HuH-7 (cell line): Measurements from ENCODE around the gene PAGE1.
"Not testable (repeated sequence)": the region's sequence is repeated elsewhere in the genome, so short reads cannot be mapped to it uniquely, and the experiment has no call there.

ENCODE experiments used
- DNase-seq: peaks from one replicate; pipeline ENCODE4 v3.0.0; 2011; ENCODE audit warnings: low spot score

Gene PAGE1

GRCh38 chrX:49695276-49696180, at the start of gene PAGE1:
PAGE1 (minus strand) TSS chrX:49695984; CDS start chrX:49694770, 1,214 bp downstream.
- DNase-seq = peak; percentile 15

DNA sequence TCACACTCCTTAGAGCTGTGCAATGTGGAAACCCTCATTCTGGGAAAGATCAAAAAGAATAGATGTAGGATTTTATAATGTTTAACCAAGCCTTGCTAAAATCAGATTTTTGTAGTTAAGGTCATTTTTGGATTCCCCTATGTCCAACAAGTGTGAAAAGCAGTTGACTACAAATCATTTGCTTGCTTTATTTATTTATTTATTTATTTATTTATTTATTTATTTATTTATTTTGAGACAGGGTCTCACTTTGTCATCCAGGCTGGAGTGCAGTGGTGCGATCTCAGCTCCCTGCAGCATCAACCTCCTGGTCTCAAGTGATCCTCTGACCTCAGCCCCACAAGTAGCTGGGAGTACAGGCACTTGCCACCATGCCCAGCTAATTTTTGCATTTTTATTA, 45.7 kb upstream of the PAGE1 start:
- DNase-seq = not testable (repeated sequence)

DNA sequence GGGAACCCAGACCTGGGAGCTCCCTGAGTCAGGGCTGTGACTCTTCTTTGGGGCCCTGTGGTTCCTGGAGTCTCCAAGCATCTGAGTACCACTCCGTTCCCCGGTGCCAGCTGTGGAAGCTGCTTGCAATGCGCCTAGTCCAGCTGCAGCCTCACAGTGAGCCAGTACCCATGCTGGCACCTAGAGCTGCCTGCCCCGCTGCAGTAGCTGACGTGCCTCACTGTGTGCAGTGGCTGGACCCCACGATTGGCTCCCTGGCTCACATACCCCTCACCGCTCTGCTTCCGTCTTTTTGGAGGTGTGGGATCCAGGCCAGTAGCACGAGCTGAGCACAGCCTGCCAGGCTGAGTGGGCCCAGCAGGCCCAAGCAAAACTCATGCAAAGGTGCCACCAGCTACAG, 32.1 kb upstream of the PAGE1 start:
- no peak for DNase-seq

GRCh38 chrX:49726966-49727365, 31.2 kb upstream of the PAGE1 start:
- no peak for DNase-seq

- no peak for DNase-seq
Observed at GRCh38 chrX:49725923-49726904, 30.4 kb upstream of the PAGE1 start.

DNA sequence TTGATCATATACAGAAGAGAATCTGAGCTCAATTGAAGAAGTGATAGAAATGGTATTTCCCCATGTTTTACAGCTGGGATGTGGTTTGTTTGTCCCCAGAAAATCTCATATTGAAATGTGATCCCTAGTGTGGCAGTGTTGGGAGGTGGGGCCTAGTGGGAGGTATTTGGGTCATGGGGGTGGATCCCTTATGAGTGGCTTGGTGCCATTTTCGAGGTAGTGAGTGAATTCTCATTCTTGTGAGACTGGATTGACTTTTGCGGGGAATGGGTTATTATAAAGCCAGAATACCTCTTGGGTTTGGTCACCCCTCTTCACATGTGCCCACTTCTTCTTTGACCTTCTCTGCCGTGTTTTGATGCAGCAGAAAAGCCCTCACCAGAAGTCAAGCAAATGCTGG, 29.6 kb upstream of the PAGE1 start:
- DNase-seq = no peak

- DNase-seq = not testable (repeated sequence)
Observed at GRCh38 chrX:49720106-49720505, 24.3 kb upstream of the PAGE1 start.

- DNase-seq = no peak
Observed at GRCh38 chrX:49712577-49712976, 16.8 kb upstream of the PAGE1 start.

DNA sequence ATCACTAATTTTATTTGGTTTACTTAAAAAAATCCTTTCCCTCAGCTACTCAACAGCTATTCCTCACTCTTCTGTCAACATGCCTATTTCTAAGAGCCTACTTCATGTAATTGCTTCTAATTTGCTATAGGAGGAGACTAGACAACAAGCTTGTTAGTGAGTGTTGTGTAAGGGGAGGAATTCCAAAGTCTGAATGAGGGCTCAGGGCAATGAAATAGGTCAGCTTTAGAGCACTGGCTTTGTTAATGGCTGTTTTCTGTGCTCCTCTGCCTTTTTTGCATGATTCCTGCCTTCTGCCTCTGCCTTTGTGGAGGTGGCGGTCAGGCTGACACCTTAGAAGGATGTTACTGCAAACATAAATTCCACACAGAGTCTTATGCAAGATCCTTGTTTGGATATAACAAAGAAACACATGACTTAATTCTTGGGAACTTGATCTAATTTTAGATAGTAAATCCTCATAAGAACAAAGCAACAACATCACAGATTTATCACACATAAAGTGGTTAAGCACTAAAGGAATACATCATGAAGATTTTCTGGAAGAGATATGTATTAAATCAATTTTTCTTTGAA, 15.0 kb upstream of the PAGE1 start:
- DNase-seq = no peak

DNA sequence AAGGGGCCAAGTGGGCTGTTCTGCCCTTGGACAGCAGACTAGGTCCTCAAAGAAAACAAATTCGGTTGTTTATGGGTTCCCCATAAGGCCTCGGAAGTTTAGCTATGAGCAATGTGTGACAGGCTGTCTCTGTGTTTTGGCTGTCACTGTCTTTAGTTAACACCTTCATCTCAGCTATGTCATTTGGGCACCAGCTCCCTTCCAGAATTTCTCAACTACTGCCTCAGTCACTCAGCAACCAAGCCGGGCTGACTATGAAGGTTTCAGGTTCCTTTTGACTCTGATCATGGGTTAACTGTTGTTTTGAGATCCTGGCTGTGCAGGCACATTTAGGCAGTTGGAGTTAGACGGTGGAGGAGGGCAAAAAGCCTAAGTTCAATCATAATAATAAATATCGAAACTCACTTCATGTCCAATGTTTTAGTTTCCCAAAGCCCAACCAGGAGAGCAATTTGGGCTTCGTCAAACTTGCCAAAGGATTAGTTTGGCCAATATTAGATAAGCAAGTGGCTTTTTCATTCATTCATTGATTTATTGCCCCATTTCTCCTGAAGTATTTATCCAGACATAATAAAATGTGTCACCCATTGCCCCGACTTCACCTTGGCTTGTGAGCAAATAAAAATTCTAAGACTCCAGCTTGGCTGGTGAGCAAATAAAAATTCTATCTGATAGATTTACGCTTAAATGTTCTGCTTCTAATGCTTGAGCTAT, 9.1 kb upstream of the PAGE1 start:
- no peak for DNase-seq

DNA sequence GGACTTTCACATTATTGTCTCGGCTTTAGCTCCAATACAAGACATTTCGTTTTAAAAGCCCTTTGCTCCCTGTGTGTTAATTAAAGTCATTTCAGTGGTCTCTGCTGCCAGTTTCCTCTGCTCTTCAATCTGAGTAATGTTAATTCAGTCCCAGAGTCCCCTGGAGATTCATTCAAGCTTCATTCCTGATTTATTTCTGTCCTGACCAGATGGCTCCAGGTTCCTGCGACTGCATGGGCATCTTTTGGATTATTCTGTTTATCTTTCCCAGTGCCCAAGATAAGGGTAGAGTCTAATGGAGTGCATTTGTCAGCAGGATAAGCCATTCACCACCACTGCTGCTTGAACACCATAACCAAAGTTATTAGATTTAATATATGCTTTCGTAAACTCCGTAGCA, 6.1 kb upstream of the PAGE1 start:
- DNase-seq = no peak

GRCh38 chrX:49701323-49701722, 5.5 kb upstream of the PAGE1 start:
- DNase-seq = no peak

GRCh38 chrX:49675075-49675719, 20.6 kb downstream of the PAGE1 start:
- no peak for DNase-seq

GRCh38 chrX:49673394-49673793, 22.4 kb downstream of the PAGE1 start:
- DNase-seq = no peak

DNA sequence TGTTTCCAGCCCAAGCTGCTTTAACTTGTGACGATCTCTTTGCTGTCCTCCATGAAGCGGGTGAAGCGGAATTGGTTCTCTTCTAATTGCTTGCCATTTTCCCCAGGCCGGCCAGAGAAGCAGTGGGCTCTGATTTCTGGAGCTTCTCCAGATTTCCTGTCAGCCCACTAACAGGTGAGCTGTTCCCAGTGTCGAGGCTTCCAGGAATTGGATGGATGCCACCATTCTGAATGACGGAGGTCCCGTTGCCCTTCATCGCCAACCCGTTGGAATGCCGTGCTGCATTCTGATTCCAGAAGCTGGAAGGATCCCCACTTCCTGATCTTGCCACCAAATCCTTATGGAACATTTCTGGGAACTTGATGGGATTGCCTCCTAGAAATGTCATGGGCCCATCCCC, 31.0 kb downstream of the PAGE1 start:
- no peak for DNase-seq

DNA sequence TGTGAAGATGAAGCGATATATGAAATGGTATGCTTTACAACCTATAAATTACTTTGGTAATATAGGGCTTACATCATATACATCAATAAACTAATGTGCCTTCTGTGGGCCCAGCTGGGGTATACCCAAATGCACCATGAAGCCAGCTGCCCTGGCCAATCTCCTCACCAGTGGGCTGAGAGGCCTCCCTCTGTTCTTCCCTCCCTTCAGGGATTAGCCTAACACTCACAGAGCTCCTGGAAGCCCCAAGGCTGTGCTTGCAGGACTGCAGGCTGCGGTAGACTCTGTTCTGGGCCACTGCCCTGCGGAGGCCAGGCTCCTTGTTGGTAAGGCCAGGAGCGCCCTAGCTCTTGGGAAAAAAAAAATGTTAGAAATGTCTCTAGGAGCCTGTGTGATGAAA, 33.9 kb downstream of the PAGE1 start:
- DNase-seq = no peak

GRCh38 chrX:49659771-49660170, 36.0 kb downstream of the PAGE1 start:
- DNase-seq = no peak

DNA sequence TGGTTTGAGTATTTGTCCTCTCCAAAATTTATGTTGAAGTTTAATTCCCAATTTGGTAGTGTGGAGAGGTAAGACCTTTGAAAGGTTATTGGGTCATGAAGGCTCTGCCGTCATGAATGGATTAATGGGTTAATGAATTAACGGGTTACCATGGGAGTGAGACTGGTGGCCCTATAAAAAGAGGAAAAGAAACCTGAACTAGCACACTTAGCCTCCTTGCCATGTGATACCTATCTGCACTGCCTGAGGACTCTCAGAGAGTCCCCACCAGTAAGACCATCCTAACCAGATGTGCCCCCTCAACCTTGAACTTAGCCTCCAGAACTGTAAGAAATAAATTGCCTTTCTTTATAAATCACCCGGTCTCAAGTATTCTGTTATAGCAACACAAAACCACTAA, 39.3 kb downstream of the PAGE1 start:
- no peak for DNase-seq

GRCh38 chrX:49644991-49645637, 50.7 kb downstream of the PAGE1 start:
- DNase-seq = no peak
